Stimulated activated naive CD8-positive, alpha-beta T cell treated with anti-CD3 and anti-CD28 coated beads, Interleukin-15, Interleukin-2, amounts not matched to agents 100 U/mL and 50 U/mL, for 24 hours (primary cell): ENCODE data around the gene SLC25A17.
"Not testable (repeated sequence)": the region's sequence is repeated elsewhere in the genome, so short reads cannot be mapped to it uniquely, and the experiment has no call there.

Source experiments
- ATAC-seq: fragments of 150-1000 bp; cut with Tn5 transposase; one replicate; pipeline ENCODE4 v1.10.0; 2021
- DNase-seq: peaks from one replicate; pipeline ENCODE4 v3.0.0; 2021

SLC25A17 gene

DNA sequence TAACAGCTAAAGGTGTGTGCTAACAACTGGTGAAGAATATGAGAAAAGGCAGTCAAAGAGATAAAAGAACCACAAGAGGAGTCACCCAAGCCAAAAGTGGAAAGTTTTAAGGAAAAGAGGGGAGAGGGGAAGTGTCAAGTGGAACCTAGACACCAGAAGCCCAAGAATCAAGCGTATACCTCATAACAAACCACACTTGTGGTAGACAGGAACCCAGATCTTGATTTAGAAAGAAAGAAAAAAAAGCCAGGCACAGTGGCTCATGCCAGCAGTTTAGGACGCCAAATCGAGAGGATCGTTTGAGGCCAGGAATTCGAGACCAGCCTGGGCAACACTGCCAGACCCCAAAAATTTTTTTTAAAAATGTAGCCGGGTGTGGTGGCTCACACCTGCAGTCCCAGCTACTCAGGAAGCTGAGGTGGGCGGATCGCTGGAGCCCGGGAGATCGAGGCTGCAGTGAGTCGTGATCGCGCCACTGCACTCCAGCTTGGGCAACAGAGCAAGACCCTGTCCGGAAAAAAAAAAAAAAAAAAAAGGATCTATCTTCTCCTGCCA, 877 bp downstream of the SLC25A17 start:
- ATAC-seq, result no peak
- DNase-seq, result no peak

DNA sequence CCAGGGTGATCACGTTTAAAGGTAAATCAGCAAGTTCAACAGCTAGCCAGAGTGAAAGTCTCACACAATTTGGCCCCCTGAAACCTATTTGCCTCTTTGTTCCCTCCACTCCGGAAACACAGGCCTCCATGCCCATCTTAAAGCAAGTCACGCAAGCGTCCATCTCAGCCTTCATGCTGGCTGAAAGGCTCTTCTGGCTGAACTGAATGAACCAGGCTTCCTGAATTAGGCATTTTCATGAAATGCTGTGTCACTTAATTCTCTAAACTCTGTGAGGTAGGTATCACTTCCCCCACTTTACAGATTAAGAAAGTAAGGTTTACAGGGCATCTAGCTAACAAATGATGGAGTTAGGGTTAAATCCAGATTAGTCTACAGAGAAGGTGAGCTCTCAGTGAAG, 1.4 kb downstream of the SLC25A17 start:
- ATAC-seq (no peak), DNase-seq (no peak)

DNA sequence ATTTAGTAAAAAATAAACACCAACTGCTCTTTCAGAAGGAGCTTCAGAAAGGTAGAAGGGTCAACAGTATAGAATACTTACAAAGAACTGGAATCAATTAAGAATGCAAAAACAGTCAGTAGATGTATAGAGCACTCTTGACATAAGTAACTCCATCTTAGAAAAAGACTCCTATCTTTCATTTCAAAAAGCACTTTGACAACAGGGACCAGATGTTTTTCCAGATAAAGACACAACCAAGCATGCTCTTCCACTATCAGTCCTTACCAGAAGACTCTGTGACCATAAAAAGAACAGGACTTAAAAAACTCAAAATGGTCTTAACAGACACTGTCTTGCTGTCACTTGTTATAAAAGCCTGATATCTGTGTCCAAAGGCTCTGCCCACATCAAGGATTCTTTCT, 5.2 kb downstream of the SLC25A17 start:
- ATAC-seq, result no peak
- DNase-seq, result no peak

DNA sequence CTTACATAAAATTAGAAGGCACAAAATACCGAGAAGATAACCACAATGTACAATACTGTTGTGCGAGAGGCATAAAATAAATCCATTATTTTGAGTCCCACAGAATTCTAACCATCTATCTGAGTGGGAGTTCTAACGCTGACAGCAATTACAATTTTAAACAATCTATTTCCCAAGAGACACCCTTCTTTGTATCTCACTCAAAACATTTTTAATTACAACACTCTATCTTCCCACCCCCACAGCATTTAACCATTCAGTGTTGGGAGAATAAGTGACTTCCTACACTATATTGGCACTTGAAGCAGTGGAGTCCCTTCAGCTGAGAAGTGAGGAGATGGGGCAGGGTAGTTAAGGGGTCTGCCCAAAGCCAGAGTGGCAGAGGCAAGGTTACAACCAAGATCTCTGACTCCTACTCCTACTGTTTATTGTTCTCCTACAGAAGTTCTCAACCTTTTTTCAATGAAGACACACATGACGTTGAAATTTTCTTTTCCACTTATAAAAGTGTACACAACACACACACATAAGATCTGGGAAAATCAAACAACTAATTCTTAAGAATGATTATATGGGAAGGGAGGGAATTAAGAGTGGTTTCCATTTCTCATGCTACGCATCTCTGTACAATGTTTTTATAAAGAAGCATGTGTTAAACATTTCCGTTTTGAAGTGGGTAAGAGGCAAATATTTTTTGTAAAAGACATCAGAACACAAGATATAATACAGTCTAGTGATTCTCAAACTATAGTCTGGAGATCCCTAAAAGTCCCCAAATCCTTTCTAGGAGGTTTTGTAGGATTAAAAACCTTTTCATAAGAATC, 10.9 kb downstream of the SLC25A17 start:
- DNase-seq, result no peak
- no peak for ATAC-seq

DNA sequence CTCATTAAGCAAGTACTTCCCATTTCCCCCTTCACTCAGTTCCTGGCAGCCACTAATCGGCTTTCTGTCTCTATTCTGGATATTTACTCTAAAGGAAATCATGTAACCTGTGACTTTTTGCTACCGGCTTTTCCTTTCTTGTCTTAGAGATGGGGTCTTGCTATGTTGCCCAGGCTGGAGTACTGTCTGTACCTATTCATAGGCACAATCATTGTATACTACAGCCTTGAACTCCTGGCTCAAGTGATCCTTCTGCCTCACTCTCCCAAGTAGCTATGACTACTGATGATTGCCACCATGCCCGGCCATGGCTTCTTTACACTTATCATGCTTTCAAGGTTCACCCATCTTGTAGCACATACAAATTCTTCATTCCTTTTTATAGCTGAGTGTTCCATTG, 12.4 kb downstream of the SLC25A17 start:
- no peak for DNase-seq
- no peak for ATAC-seq

DNA sequence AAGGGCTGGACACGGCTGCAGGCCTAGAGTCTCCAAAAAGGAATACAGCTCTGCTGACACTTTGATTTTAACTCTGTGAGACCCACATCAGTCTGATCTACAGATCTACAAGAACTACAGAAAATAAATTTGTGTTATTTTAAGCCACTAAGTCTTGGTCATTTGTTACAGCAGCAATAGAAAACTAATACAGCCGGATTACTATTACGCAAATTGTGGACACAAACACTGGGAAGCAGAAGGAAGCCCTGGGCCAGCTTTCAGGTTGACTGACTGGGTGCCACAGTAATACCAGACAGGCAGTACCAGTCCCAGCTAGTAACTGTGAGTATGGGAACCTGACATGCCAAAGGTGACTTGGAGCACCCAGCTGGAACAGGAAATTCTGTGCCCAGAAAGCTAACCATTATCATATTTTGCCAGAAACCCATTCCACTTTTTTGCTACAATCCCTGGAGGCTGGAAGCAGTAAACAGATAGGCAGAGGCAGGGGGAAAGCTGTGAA, 13.4 kb downstream of the SLC25A17 start:
- ATAC-seq, result no peak
- no peak for DNase-seq

DNA sequence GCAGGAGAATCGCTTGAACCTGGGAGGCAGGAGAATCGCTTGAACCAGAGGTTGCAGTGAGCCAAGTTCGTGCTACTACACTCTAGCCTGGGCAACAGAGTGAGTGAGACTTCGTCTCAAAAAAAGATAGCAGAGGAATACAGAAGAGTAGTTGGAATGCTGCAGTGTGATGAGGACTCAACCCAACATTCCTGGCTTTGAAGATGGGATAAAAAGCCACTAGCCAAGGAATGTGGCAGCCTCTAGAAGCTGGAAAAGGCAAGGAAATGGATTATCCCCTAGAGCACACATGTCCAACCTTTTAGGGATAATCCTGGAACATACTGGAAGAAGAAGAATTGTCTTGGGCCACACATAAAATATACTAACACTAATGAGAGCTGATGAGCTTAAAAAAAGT, 13.9 kb downstream of the SLC25A17 start:
- DNase-seq, result no peak
- ATAC-seq, result no peak

DNA sequence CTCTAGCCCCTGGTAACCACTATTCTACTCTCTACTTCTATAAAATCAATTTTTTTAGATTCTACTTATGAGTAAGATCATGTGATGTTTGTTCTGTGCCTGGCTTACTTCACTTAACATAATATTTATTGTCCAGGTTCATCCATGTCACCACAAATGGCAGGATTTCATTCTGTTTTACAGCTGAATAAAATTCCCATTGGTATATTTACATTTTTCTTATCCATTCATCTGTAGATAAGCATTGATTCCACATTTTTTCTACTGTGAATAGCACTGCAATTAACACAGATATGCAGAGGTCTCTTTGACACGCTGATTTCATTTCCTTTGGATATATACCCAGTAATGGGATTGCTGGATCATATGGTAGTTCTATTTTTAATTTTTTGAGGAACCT, 15.8 kb downstream of the SLC25A17 start:
- ATAC-seq (no peak), DNase-seq (no peak)

DNA sequence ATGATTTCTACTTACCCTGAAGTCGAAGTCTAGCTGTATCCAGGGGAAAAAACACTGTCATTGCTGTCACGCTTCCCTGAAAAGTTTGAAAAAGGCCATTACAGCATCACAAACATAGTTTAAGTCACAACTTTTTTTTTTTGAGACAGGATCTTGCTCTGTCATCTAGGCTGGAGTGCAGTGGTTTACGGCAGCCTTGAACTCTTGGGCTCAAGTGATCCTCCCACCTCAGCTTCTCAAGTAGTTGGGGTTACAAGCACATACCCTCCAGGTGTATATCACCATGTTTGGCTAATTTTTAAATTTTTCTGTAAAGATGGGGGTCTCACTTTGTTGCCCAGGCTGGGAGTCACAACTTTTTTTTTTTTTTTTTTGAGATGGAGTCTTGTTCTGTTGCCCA, 20.1 kb downstream of the SLC25A17 start:
- ATAC-seq (no peak), DNase-seq (no peak)

DNA sequence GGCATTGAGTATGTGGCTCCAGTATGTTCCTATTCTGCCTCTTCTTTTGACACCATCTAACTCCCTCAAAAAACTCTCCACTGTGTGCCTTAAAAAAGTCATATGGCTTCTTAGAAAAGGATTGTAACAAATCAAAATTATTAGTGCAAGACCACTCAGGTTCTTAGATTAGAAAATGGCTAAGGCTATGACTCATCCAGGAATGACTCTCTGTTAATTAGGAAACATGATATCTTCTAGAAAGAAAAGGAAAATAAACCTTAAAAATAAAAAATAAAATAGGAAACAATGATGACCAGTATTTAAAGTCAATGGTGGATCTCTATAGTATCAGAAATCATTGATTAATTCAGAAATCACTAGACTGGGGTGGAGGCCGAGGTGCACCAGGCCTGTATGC, 21.7 kb downstream of the SLC25A17 start:
- DNase-seq, result no peak
- no peak for ATAC-seq

DNA sequence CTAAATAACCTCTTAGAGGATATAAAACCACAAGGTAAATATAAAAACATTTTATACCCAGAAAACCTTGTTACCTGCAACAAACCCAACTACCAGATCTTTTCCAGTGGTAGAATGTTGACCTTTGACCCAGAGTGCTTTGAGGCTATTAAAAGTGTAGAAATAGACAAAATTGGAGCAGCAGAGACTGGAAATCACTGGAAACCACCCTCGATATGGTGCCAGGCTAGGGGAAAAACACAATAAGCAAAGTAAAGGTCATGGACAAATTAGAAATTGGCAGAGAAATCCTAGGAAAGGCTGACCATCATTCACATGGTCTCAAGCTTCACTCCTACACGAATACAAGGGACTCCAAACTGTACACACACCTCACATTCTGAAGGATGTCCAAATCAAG, 26.7 kb downstream of the SLC25A17 start:
- ATAC-seq, result no peak
- DNase-seq, result no peak

DNA sequence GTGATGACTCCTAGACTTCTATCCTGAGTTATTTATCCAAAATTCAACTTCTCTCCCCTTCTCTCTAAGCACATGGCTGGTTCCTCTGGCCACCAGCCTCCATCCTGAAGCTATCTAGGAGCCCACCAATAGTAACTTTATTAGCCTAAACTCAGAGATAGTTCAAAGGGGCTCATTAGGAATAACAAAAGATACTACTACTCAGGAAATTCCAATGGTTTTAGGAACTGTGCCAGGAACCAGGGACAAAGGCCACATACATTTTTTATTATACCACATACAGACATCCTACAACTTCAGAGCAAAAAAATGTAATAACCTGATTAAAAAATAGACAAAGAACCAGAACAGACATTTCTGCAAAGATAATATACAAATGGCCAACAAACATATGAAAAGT, 27.9 kb downstream of the SLC25A17 start:
- DNase-seq (no peak), ATAC-seq (no peak)

DNA sequence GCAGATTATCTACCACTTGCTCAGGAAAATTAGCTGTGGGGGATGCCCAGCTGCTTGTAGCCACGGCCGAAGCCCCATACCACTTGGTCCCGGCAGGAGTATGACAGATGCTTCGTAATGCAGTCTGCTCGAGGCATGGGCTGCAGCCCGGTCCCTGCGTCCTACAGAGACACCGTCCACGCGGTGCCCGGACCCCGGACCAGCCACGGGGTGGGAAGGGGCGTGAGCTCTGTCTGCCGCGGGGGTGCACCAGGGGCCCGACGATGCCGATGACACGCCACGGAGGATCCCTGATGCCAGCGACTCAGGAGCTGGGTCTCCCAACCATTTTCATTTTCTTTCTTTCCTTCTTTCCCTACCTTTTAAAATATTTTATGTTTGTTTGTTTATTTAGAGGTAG, 30.0 kb downstream of the SLC25A17 start:
- ATAC-seq (no peak), DNase-seq (no peak)

DNA sequence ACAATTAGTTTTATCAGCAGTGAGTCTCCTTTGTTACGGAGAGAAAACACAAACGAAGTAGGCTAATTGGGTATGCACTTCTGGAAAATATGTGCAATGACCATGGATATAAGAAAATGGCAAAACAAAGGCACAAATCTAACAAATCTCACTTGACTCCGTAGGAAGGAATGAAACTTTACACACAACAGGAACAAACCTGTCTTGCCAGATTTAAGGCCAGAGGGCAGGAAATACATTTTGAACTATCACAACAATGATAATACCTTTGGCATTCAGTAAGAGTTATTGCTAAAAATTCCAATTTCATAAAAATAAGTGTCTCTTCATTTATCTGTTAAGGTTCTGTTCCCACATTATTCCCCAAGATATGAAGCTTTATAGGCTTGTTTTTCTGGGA, 36.6 kb downstream of the SLC25A17 start:
- DNase-seq (no peak), ATAC-seq (no peak)

DNA sequence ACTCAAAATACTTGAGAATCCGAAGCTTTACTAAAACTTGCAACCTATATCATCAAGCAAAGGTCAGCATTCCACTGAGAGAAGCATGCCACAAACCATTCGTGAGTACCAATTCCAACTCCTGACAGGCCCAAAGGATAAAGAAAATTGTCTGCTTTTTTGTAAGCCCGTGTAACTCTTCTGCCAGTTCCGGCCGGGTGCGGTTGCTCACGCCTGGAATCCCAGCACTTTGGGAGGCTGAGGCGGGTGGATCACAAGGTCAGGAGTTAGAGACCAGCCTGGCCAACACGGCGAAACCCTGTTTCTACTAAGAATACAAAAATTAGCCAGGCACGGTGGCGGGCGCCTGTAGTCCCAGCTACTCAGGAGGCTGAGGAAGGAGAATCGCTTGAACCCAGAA, 37.4 kb downstream of the SLC25A17 start:
- DNase-seq, ATAC-seq: not testable (repeated sequence)

DNA sequence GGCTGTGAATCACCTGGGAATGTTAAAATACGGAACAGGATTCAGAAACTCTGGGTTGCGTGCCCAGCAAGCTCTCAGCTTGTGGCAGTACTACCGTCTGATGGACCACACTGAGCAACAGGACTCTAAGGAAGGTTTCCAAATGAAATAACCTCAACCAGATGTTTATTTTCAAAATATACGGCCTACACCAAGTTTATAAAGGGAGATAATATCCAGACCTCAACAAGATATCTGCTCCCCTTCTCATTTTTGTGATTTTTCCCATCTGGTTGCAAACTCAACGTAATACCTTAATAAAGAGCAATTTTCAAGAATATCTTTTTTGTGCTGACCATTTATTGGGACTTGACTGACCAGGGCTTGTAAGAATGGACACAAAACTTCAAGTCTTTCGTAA, 49.4 kb downstream of the SLC25A17 start:
- DNase-seq (no peak), ATAC-seq (no peak)

DNA sequence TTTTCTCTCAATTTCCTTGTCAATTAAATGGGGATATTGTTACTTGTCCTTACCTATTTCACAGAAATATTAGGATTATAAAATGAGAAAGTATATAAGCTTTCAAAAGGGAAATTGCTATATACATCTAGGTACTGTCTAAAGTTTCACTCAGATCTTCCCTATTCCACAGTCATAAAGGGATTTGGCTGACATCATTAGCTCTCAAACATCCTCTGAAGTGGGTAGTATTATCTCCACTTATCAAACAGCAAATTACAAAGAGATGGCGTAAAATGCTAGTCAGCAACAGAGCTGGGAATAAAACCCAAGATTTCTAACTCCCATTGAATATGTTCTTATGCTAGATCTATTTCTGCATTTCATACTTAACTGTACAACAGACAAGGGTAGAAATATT, 50.9 kb downstream of the SLC25A17 start:
- no peak for ATAC-seq
- DNase-seq, result no peak

DNA sequence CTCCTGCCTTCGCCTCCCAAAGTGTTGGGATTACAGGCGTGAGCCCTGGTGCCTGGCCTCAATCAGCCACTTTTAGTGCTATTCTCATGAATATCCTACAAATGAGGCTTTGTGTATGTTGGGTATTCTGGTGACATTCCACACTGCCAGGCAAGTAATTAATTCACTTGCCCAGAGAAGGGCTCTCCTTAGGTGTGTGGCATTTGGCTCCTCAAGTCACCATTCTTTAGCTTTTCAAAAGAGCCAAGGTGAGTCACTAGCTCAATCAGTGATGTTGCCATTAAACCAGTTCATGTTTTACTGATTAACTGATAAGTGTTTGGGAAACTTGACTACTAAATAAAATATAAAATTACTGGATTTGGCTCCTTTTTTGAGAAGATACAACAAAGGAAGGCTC, 52.2 kb downstream of the SLC25A17 start:
- no peak for DNase-seq
- no peak for ATAC-seq

DNA sequence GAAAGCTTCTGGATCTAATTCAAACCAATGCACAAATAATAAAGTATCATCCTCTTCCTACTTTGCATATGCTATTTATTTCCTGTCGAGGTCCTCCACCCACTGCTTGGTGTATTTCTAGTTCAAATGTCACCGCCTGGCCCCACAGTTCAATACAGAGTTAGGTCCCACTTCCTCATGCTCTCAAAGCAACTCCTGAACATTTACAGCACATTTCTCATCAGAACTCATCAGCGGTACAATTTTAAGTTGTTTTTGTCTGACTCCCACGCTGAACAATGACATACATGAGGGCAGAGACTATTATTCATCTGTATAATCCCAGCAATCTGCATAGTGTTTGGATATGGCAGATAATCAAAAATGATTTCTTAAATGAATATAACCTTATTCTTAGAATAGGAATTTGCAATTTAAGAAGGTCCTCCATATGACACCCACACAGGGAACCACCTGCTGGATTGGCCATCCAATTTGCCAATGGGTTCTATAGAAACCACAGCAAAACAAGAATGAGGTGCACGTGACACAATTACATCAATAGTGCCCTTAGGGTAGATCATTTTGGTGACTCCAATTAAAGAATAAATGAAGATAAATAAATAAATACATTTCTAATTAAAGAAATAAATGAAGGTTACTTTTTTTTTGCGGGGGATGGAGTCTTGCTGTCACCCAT, 54.2 kb downstream of the SLC25A17 start:
- ATAC-seq, result peak; percentile 78
- DNase-seq, result peak; percentile 24

DNA sequence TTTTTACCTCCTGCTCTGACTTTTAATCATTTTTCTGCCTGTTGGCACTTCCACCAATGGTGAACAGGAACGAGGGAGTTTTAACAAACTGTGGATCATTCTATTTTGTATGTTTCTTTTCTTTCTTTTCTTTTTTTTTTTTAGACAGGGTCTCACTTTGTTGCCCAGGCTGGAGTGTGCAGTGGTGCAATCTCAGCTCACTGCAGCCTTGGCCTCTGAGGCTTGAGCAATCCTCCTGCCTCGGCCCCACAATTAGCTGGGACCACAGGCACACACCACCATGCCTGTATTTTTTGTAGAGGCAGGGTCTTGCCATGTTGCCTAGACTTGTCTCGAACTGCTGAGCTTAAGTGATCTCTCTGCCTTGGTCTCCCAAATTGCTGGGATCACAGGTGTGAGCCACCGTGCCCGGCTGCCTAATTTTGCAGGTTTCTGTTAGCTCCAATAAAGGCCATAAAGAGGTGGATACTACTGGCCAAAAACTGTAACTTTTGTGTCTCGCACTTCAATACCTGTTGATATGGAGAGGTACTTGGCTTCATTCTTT, 59.8 kb downstream of the SLC25A17 start:
- no peak for DNase-seq
- no peak for ATAC-seq

DNA sequence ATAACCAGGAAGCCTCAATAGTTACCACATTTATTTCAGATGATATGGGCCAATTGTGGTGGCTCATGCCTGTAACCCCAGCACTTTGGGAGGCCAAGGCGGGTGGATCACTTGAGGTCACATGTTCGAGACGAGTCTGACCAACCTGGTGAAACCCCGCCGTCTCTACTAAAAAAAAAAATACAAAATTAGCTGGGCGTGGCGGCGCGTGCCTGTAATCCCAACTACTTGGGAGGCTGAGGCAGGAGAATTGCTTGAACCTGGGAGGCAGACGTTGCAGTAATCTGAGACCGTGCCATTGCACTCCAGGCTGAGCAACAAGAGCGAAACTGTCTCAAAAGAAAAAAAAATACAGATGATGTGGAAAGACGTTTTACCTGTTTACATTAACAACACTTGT, 60.3 kb downstream of the SLC25A17 start:
- DNase-seq, ATAC-seq: not testable (repeated sequence)

DNA sequence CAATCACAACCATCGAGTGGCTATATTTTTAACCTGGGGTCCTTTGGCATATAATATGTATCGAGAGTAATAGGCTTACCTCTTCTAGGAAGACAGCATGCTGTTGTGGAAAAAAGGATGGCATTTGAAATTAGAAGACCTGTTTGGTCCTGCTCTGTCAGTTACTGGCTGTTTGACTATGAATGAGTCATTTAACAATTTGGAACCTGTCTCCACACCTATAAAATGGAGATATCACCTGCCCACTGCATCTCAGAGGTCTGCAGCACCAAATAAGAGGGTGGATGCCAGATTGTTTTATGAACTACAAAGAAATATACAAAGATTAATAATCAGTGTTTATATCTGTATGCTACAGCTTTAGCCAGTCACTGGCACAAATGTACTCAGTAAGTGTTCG, 60.8 kb downstream of the SLC25A17 start:
- DNase-seq (no peak), ATAC-seq (no peak)

DNA sequence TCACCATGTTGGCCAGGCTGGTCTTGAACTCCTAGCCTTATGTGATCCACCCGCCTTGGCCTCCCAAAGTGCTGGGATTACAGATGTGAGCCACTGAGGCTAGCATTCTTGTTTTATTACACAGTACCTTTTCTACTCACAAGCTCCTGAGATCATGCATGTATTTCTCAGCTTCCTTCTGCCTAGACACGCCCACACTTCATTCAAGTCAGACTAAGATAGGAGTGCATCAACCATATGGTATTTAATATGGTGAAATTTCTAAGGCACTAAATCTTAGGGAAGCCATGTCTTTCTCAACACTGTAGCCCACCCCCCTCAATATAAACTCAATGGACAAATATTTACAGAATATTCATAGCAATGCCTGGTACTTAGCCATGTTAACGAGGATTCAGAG, 62.1 kb downstream of the SLC25A17 start:
- no peak for DNase-seq
- no peak for ATAC-seq
